ENCODE data around the gene TIMM22. TPM values are rescaled to one million over a fixed set of nuclear protein-coding genes. Genes with fewer than 3 reads are reported as not detected.

The TIMM22 gene
- total and polyA plus RNA-seq, 2 of the 4 experiments (the other 2 are of a cell fraction): 12.7 to 12.9 TPM

DNA sequence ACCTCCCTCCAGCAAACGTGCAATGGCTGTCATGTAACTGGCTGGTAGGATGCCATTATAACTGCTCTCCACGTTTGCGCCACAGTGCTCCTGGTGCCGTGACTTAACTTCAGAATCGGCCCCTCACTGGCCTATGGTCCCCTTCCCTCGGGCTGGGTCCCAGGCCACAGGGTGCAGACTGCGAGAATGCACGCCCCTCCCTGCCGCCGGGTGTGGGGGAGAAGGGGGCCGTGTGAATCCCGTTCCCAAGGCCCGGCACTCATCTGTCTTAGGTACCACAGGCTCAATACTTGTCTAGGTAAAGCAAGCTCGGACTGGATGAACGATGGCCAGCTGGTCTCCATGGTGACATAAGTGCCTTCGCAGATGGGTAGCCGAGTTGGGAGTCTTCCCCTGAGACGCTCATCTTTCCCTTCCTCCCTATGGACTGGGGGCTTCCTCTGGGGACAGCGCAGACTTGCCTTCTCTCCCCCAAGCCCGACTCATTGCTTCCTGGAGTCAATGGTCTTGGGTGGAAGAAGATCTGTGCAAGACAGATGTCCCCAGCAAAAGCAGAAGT is 37.8 kb downstream of the TIMM22 start:
- no peak overlapping the region for H3K4me2 ChIP-seq (ENCODE audit: low read depth, low read length)
- no peak overlapping the region for H4K5ac ChIP-seq (ENCODE audit: low read depth, low read length)
- no peak overlapping the region for H3K27ac ChIP-seq (ENCODE audit: insufficient read depth, low read length)
- ATAC-seq (ENCODE audit: low read depth) (no peak), DNase-seq (no peak)
- peaks cover 41% of the 10 kb centered on the region for H4K20me1 ChIP-seq (ENCODE audit: insufficient read depth, low read length)
- H3K14ac ChIP-seq (replicated peaks; ENCODE audit: low read depth, low read length): no peak overlapping the region
- no peak for TF ChIP-seq ELK1 (IDR thresholded peaks at IDR 0.05; ENCODE audit: borderline replicate concordance, low read depth, low read length)
- TF ChIP-seq RCOR1 (IDR thresholded peaks at IDR 0.05; ENCODE audit: insufficient replicate concordance, low read length): no peak
- TF ChIP-seq MAZ (IDR thresholded peaks at IDR 0.05; ENCODE audit: borderline replicate concordance, low read depth, low read length): no peak
- no peak for TF ChIP-seq FOS (IDR thresholded peaks at IDR 0.05; ENCODE audit: low read depth, low read length)
- TF ChIP-seq RFX5 (IDR thresholded peaks at IDR 0.05; ENCODE audit: low read depth, low read length): no peak
- no peak for TF ChIP-seq CEBPB (IDR thresholded peaks at IDR 0.05; ENCODE audit: low read depth, low read length)
- TF ChIP-seq, protein P1, sequence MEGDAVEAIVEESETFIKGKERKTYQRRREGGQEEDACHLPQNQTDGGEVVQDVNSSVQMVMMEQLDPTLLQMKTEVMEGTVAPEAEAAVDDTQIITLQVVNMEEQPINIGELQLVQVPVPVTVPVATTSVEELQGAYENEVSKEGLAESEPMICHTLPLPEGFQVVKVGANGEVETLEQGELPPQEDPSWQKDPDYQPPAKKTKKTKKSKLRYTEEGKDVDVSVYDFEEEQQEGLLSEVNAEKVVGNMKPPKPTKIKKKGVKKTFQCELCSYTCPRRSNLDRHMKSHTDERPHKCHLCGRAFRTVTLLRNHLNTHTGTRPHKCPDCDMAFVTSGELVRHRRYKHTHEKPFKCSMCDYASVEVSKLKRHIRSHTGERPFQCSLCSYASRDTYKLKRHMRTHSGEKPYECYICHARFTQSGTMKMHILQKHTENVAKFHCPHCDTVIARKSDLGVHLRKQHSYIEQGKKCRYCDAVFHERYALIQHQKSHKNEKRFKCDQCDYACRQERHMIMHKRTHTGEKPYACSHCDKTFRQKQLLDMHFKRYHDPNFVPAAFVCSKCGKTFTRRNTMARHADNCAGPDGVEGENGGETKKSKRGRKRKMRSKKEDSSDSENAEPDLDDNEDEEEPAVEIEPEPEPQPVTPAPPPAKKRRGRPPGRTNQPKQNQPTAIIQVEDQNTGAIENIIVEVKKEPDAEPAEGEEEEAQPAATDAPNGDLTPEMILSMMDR (conservative IDR thresholded peaks at IDR 0.05; ENCODE audit: low read depth, low read length): no peak
- TF ChIP-seq SMC3 (IDR thresholded peaks at IDR 0.05; ENCODE audit: low read depth, low read length): no peak
- no peak for TF ChIP-seq NFE2L2 (IDR thresholded peaks at IDR 0.05; ENCODE audit: low read depth, low read length)
- no peak for TF ChIP-seq MXI1 (IDR thresholded peaks at IDR 0.05; ENCODE audit: borderline replicate concordance, low read depth, low read length)
- TF ChIP-seq POLR2A (IDR thresholded peaks at IDR 0.05; ENCODE audit: low read depth, low read length): no peak
- WGBS, 2 experiments (ENCODE audit: extremely low coverage in 2 of 2, insufficient read length in 1 of 2): 79% methylated on average over 6 of the region's 20 CpGs; no CpG with 5 or more reads in 1 of the 2 experiments
- POLR2A ChIA-PET (ENCODE audit: unreplicated experiment): no interaction called here
- no peak overlapping the region for H4K91ac ChIP-seq (ENCODE audit: insufficient read depth, low read depth, low read length)
- no peak overlapping the region for H2AK5ac ChIP-seq (ENCODE audit: low read depth, low read length)
- H3K9me1 ChIP-seq (ENCODE audit: insufficient read depth, low read length): peaks cover under 1% of the 10 kb centered on the region
- in situ Hi-C loops (cut with MboI; ENCODE audit: low sequenced_read_pairs) (no loop called here), intact Hi-C loops (cut with micrococcal nuclease) (no loop called here), dilution Hi-C loops (cut with HindIII; ENCODE audit: low sequenced_read_pairs, unreplicated experiment) (no loop called here)
- no peak overlapping the region for H3K56ac ChIP-seq (ENCODE audit: extremely low read depth, insufficient read depth, low read length)
- no peaks in the 10 kb centered on the region for H3K27me3 ChIP-seq (ENCODE audit: control insufficient read depth, insufficient read depth, low read length)
- BruUV-seq (replicated peaks): no TSS peak
- no peak overlapping the region for H2AK9ac ChIP-seq (replicated peaks; ENCODE audit: low read depth, low read length, poor library complexity)
- no peak overlapping the region for H2BK15ac ChIP-seq (ENCODE audit: low read depth, low read length)
- no peak overlapping the region for H2BK120ac ChIP-seq (ENCODE audit: low read depth, low read length)
- no peak overlapping the region for H3K18ac ChIP-seq (ENCODE audit: low read depth, low read length)
- no peak overlapping the region for H2AFZ ChIP-seq (replicated peaks; ENCODE audit: low read length, poor library complexity)
- H3K4me3 ChIP-seq (ENCODE audit: insufficient read depth, low read depth, low read length): no peak overlapping the region
- H3K23ac ChIP-seq (ENCODE audit: low read depth, low read length): no peak overlapping the region
- no peak overlapping the region for H3K9ac ChIP-seq (ENCODE audit: low read depth, low read length)
- H3K9me3 ChIP-seq (ENCODE audit: control insufficient read depth, insufficient read depth, low read length): no peaks in the 10 kb centered on the region
- H3K4ac ChIP-seq (ENCODE audit: low read depth, low read length): no peak overlapping the region
- peaks cover 22% of the 10 kb centered on the region for H3K36me3 ChIP-seq (ENCODE audit: control insufficient read depth, insufficient read depth, low read length)
- H4K8ac ChIP-seq (ENCODE audit: low read depth in 2 of 2, low read length in 2 of 2): no peak overlapping the region
- peaks cover 0 to 5% of the 10 kb centered on the region in 2 experiments; a peak in 3 of 4 replicates for H3K79me1 ChIP-seq (ENCODE audit: low read depth in 1 of 2, low read length in 2 of 2)
- H3K4me1 ChIP-seq (ENCODE audit: control insufficient read depth, insufficient read depth, low read length): peaks cover 8% of the 10 kb centered on the region; the same call in 1 of the 2 replicates
- no peak overlapping the region for H2BK5ac ChIP-seq (ENCODE audit: low read depth, low read length, poor library complexity, severe bottlenecking)
- H2BK20ac ChIP-seq (ENCODE audit: low read depth, low read length): no peak overlapping the region
- CTCF ChIA-PET: no interaction called here
